DND-41 (cell line): ENCODE measurements around the gene TTLL12.

ENCODE experiments used
- EZH2 ChIP-seq: IDR thresholded peaks from 3 replicates; pipeline ENCODE4 v1.6.1; 2012; ENCODE audit warnings: borderline replicate concordance, low read depth, mild to moderate bottlenecking, moderate library complexity, low read length, inconsistent platforms; ENCODE audit not compliant: severe bottlenecking
- TF ChIP-seq, protein P1 (sequence below): IDR thresholded peaks from 2 replicates; pipeline ENCODE4 v1.5.1; 2012; ENCODE audit warnings: borderline replicate concordance, low read length, moderate library complexity, mild to moderate bottlenecking; ENCODE audit not compliant: poor library complexity, severe bottlenecking; ENCODE audit errors: extremely low read depth

DNA sequence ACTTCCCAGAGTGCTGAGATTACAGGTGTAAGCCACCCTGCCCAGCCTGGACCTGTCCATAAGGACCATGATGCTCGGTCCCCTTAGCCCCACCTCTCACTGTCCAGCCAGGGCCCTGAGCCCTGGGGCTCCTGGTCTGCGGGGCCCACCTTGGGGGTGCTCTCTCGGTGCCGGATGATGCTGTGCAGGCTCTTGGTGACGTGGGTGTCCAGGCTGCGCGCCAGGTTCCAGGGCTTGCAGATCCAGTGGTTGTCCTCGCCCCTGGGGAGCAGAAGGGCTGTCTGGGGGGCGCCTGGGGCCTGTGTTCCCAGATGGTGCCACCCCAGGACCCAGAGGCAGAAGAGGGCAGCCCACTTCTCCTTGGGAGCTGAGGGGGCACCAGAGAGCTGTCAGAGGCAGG is 13.4 kb downstream of the TTLL12 start:
- TF ChIP-seq, protein P1, sequence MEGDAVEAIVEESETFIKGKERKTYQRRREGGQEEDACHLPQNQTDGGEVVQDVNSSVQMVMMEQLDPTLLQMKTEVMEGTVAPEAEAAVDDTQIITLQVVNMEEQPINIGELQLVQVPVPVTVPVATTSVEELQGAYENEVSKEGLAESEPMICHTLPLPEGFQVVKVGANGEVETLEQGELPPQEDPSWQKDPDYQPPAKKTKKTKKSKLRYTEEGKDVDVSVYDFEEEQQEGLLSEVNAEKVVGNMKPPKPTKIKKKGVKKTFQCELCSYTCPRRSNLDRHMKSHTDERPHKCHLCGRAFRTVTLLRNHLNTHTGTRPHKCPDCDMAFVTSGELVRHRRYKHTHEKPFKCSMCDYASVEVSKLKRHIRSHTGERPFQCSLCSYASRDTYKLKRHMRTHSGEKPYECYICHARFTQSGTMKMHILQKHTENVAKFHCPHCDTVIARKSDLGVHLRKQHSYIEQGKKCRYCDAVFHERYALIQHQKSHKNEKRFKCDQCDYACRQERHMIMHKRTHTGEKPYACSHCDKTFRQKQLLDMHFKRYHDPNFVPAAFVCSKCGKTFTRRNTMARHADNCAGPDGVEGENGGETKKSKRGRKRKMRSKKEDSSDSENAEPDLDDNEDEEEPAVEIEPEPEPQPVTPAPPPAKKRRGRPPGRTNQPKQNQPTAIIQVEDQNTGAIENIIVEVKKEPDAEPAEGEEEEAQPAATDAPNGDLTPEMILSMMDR: no peak
- TF ChIP-seq EZH2: no peak
